ENCODE data around the gene ADAMTSL4. TPM values are rescaled to one million over a fixed set of nuclear protein-coding genes. Genes with fewer than 3 reads are reported as not detected.

ADAMTSL4 gene
- total RNA-seq: 1 to 10 TPM; 3.7 to 9.7 TPM

- WGBS: under 1% methylated on average over 43 of the region's 91 CpGs
- TF ChIP-seq POLR2AphosphoS5 (IDR thresholded peaks at IDR 0.05) (no peak), CTCF (IDR thresholded peaks at IDR 0.05) (peak in 1 of 4 experiments; percentile 39), POLR2A (IDR thresholded peaks at IDR 0.05) (peak; percentile 14)
- Histone ChIP-seq H3K27me3 (replicated peaks; ENCODE audit: insufficient read depth) (no peaks in the 10 kb centered on the region), H3K27ac (peak within 1 kb of the TSS; percentile 62 to 82), H3K4me1 (replicated peaks) (no peaks in the 10 kb centered on the region), H3K4me3 (peak within 1 kb of the TSS; percentile 50 to 52), H3K36me3 (no peaks in the 10 kb centered on the region), H3K9me3 (no peaks in the 10 kb centered on the region)
- DNase-seq (ENCODE audit: low spot score): no peak
- intact Hi-C loops (cut with DNase I): no loop called here
Measured at GRCh38 chr1:150548632-150549495, at the start of gene ADAMTSL4. Gene ADAMTSL4, plus strand, starts transcription at chr1:150549408. Its CDS starts 2,881 bp downstream, at chr1:150552289.

- Histone ChIP-seq H3K27me3 (replicated peaks; ENCODE audit: insufficient read depth) (no peaks in the 10 kb centered on the region), H3K4me1 (replicated peaks) (no peaks in the 10 kb centered on the region), H3K36me3 (peaks cover 4 to 9% of the 10 kb centered on the region in 2 donors), H3K9me3 (no peaks in the 10 kb centered on the region), H3K27ac (no peak overlapping the region), H3K4me3 (no peak overlapping the region)
- intact Hi-C loops (cut with DNase I): no loop called here
- TF ChIP-seq POLR2A (IDR thresholded peaks at IDR 0.05) (no peak), CTCF (IDR thresholded peaks at IDR 0.05) (no peak), POLR2AphosphoS5 (IDR thresholded peaks at IDR 0.05) (no peak)
- DNase-seq (ENCODE audit: low spot score): no peak
- WGBS: 80% methylated on average over 6 of the region's 6 CpGs
Measured at GRCh38 chr1:150505431-150505830, 43.8 kb upstream of the ADAMTSL4 start.

GRCh38 chr1:150507912-150508864 is 41.0 kb upstream of the ADAMTSL4 start, which contains the start of gene ECM1:
Gene ECM1, plus strand, starts transcription at chr1:150508109. Its CDS starts 101 bp downstream, at chr1:150508210.
- no peak for DNase-seq (ENCODE audit: low spot score)
- no peaks in the 10 kb centered on the region for H3K27me3 ChIP-seq (replicated peaks; ENCODE audit: insufficient read depth)
- H3K36me3 ChIP-seq: peaks cover 4 to 9% of the 10 kb centered on the region in 2 donors
- WGBS: 50% methylated on average over 7 of the region's 7 CpGs
- H3K4me3 ChIP-seq: no peak within 1 kb of the TSS
- TF ChIP-seq POLR2AphosphoS5 (IDR thresholded peaks at IDR 0.05): peak; percentile 23
- no peak for TF ChIP-seq POLR2A (IDR thresholded peaks at IDR 0.05)
- no peak for TF ChIP-seq CTCF (IDR thresholded peaks at IDR 0.05)
- H3K27ac ChIP-seq: peak within 1 kb of the TSS; percentile 19 to 49
- intact Hi-C loops (cut with DNase I): no loop called here
- no peaks in the 10 kb centered on the region for H3K9me3 ChIP-seq
- H3K4me1 ChIP-seq (replicated peaks): no peaks in the 10 kb centered on the region

GRCh38 chr1:150508982-150509381 is 40.2 kb upstream of the ADAMTSL4 start:
- Histone ChIP-seq H3K9me3 (no peaks in the 10 kb centered on the region), H3K27ac (no peak overlapping the region), H3K4me3 (no peak overlapping the region), H3K4me1 (replicated peaks) (no peaks in the 10 kb centered on the region), H3K27me3 (replicated peaks; ENCODE audit: insufficient read depth) (no peaks in the 10 kb centered on the region), H3K36me3 (peaks cover 4 to 9% of the 10 kb centered on the region in 2 donors)
- intact Hi-C loops (cut with DNase I): no loop called here
- TF ChIP-seq POLR2AphosphoS5 (IDR thresholded peaks at IDR 0.05) (no peak), POLR2A (IDR thresholded peaks at IDR 0.05) (no peak), CTCF (IDR thresholded peaks at IDR 0.05) (no peak)
- WGBS: 71% methylated on average over 4 of the region's 4 CpGs
- DNase-seq (ENCODE audit: low spot score): no peak
